SU-DHL-6 (cell line): ENCODE measurements around the gene RNU6-1.

Source experiments
- H2AFZ ChIP-seq: fragments of 200-600 bp; sonication (generic); 2 replicates; pipeline ENCODE4 v1.6.1; 2014; ENCODE audit warnings: low read depth, mild to moderate bottlenecking, moderate library complexity, mixed read lengths, antibody characterized with exemption, low read length; ENCODE audit not compliant: severe bottlenecking
- H3F3A ChIP-seq: fragments of 200-600 bp; shearing (Covaris generic); 2 replicates; pipeline ENCODE4 v1.6.0; 2016; ENCODE audit warnings: antibody characterized with exemption, mild to moderate bottlenecking; ENCODE audit not compliant: insufficient read depth
- H3K27ac ChIP-seq: fragments of 200-600 bp; sonication (generic); 2 replicates; pipeline ENCODE4 v1.5.1; 2016; ENCODE audit warnings: low read depth, mild to moderate bottlenecking, low read length, moderate library complexity, mixed read lengths
- H3K27me3 ChIP-seq: fragments of 200-600 bp; sonication (generic), shearing (Covaris generic); 2 replicates; pipeline ENCODE4 v1.6.0; 2014; ENCODE audit warnings: mild to moderate bottlenecking, low read length
- H3K36me3 ChIP-seq: fragments of 200-600 bp; sonication (generic); 2 replicates; pipeline ENCODE4 v1.6.1; 2014; ENCODE audit warnings: mild to moderate bottlenecking, low read length, mixed read lengths
- H3K4me2 ChIP-seq: fragments of 300-600, 200-600 bp; shearing (Covaris generic), sonication (generic); 2 replicates; pipeline ENCODE4 v1.6.0; 2014; ENCODE audit warnings: low read length, low read depth, mild to moderate bottlenecking; ENCODE audit not compliant: poor library complexity, severe bottlenecking
- H3K4me3 ChIP-seq: fragments of 200-600 bp; sonication (generic); 2 replicates; pipeline ENCODE4 v1.5.1; 2014; ENCODE audit warnings: antibody characterized with exemption, low read length, mild to moderate bottlenecking, mixed read lengths; ENCODE audit not compliant: insufficient read depth, poor library complexity, severe bottlenecking
- H3K79me2 ChIP-seq: fragments of 200-600 bp; sonication (generic); 2 replicates; pipeline ENCODE4 v1.6.1; 2014; ENCODE audit warnings: mild to moderate bottlenecking, low read length, moderate library complexity; ENCODE audit not compliant: insufficient read depth
- H3K9ac ChIP-seq: fragments of 200-600 bp; sonication (generic); 2 replicates; pipeline ENCODE4 v1.7.0; 2014; ENCODE audit warnings: mild to moderate bottlenecking, low read length
- H3K9me2 ChIP-seq: fragments of 200-600 bp; sonication (generic); replicated peaks from 2 replicates; pipeline ENCODE4 v1.6.1; 2014; ENCODE audit warnings: low read length; ENCODE audit not compliant: insufficient read depth
- H3K9me3 ChIP-seq: fragments of 200-600 bp; sonication (generic); 2 replicates; pipeline ENCODE4 v1.6.1; 2014; ENCODE audit warnings: low read length, mixed read lengths; ENCODE audit not compliant: insufficient read depth
- H4K20me1 ChIP-seq: fragments of 200-600 bp; sonication (generic); 2 replicates; pipeline ENCODE4 v1.6.1; 2014; ENCODE audit warnings: low read depth, mild to moderate bottlenecking, antibody characterized with exemption, low read length, moderate library complexity, mixed read lengths
- EZH2phosphoT487 ChIP-seq: fragments of 200-600 bp; sonication (generic), shearing (Covaris generic); conservative IDR thresholded peaks from 2 replicates; pipeline ENCODE4 v1.6.1; 2018; ENCODE audit warnings: mild to moderate bottlenecking, antibody characterized with exemption, low read length, moderate library complexity, mixed read lengths
- TF ChIP-seq, protein P1 (sequence below): fragments of 200-600 bp; sonication (generic); IDR thresholded peaks from one replicate; pipeline ENCODE4 v1.5.1; 2017; ENCODE audit warnings: antibody characterized with exemption, mild to moderate bottlenecking, low read length, moderate library complexity; ENCODE audit not compliant: insufficient read depth, poor library complexity, severe bottlenecking

RNU6-1 gene

DNA sequence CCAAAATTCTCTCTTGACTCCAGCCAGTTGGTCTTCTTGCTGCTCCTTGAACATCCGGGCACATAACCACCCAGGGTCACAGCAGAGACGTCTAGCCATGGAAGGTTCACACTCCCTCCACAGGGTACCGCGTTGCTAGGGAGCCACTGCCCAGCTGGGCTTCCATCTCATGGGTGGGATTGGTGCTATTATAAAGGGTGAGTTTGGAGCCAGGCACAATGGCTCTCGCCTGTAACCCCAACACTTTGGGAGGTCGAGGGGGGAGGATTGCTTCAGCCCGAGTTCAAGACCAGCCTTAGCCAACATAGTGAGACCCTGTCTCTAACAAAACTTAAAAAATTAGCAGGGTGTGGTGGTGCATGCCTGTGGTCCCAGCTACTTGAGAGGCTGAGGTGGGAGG is 32.0 kb downstream of the RNU6-1 start:
- Histone ChIP-seq H3K4me3 (no peak overlapping the region), H3K27ac (no peak overlapping the region), H3K9me3 (no peaks in the 10 kb centered on the region), H3K79me2 (no peaks in the 10 kb centered on the region), H2AFZ (no peak overlapping the region), H3K36me3 (no peaks in the 10 kb centered on the region), H4K20me1 (no peaks in the 10 kb centered on the region), H3K9ac (no peak overlapping the region), H3K9me2 (no peaks in the 10 kb centered on the region), H3K4me2 (no peak overlapping the region), H3K27me3 (no peaks in the 10 kb centered on the region), H3F3A (no peaks in the 10 kb centered on the region)
- TF ChIP-seq, protein P1, sequence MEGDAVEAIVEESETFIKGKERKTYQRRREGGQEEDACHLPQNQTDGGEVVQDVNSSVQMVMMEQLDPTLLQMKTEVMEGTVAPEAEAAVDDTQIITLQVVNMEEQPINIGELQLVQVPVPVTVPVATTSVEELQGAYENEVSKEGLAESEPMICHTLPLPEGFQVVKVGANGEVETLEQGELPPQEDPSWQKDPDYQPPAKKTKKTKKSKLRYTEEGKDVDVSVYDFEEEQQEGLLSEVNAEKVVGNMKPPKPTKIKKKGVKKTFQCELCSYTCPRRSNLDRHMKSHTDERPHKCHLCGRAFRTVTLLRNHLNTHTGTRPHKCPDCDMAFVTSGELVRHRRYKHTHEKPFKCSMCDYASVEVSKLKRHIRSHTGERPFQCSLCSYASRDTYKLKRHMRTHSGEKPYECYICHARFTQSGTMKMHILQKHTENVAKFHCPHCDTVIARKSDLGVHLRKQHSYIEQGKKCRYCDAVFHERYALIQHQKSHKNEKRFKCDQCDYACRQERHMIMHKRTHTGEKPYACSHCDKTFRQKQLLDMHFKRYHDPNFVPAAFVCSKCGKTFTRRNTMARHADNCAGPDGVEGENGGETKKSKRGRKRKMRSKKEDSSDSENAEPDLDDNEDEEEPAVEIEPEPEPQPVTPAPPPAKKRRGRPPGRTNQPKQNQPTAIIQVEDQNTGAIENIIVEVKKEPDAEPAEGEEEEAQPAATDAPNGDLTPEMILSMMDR: no peak
- TF ChIP-seq EZH2phosphoT487: no peak

DNA sequence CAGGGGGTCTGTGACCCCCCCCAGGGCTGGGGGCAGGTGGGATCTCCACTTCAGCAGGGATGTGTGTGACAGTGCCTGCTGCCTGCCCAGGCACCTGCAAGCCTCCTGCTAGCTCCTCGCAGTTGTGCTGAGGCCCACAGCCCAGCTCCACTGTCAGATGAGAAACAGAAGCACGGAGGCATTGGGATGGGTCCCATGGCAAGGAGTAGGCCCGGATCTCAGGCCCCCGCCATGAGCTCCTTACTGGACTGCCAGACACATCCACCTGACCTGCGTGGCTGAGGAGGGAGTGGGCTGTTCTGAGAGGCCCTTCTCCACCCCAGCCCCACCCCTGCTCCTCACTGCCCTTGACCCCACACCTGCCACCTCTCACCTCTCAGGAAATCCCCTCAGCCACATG is 32.7 kb downstream of the RNU6-1 start:
- Histone ChIP-seq H4K20me1 (no peaks in the 10 kb centered on the region), H3K9ac (no peak overlapping the region), H3K79me2 (no peaks in the 10 kb centered on the region), H3K27ac (no peak overlapping the region), H3K27me3 (no peaks in the 10 kb centered on the region), H3K9me2 (no peaks in the 10 kb centered on the region), H3K4me3 (no peak overlapping the region), H2AFZ (no peak overlapping the region), H3K36me3 (no peaks in the 10 kb centered on the region), H3K4me2 (no peak overlapping the region), H3F3A (no peaks in the 10 kb centered on the region), H3K9me3 (no peaks in the 10 kb centered on the region)
- TF ChIP-seq, protein P1: no peak
- no peak for TF ChIP-seq EZH2phosphoT487

DNA sequence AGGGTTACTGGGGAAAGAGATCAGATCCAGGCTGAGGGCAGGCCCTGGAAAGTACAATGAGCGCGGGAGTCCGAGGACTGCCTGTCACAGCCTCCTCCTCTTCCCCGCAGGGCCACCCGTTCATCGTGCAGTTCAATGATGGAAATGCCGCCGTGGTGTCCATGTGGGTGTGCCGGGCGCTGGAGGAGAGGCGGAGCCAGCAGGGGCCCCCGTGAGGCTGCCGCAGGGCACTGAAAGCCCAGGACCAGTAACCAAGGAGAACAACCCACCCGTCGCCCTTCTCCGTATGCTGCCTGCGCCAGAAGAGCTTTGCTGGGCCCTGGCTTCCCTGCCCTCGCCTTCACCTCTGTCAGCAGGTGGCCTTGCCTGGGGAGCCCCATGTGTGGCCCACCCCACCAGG is 33.3 kb downstream of the RNU6-1 start:
- Histone ChIP-seq H3K27me3 (no peaks in the 10 kb centered on the region), H3K4me3 (no peak overlapping the region), H3K9me3 (no peaks in the 10 kb centered on the region), H3K79me2 (no peaks in the 10 kb centered on the region), H4K20me1 (no peaks in the 10 kb centered on the region), H3F3A (no peaks in the 10 kb centered on the region), H3K4me2 (no peak overlapping the region), H3K36me3 (no peaks in the 10 kb centered on the region), H2AFZ (no peak overlapping the region), H3K9me2 (no peaks in the 10 kb centered on the region), H3K27ac (no peak overlapping the region), H3K9ac (no peak overlapping the region)
- TF ChIP-seq, protein P1: no peak
- no peak for TF ChIP-seq EZH2phosphoT487
